ENCODE data around the gene MIDN.

Gene MIDN

GRCh38 chr19:1205114-1206099 lies 43.0 kb upstream of the MIDN start, which contains the start of gene STK11 (continued):
- TF ChIP-seq SP3 (tag by site-specific recombination; IDR thresholded peaks at IDR 0.05): peak; percentile 98
- no peak for TF ChIP-seq ZNF600 (tag by site-specific recombination; IDR thresholded peaks at IDR 0.05)
- peak; percentile 71 for TF ChIP-seq ZXDB (tag by site-specific recombination; IDR thresholded peaks at IDR 0.05)
- no peak for TF ChIP-seq ZNF501 (tag by site-specific recombination; IDR thresholded peaks at IDR 0.05)
- TF ChIP-seq ZNF10 (tag by site-specific recombination; IDR thresholded peaks at IDR 0.05): no peak
- 0 out of 2 replicates have a peak, but pooled peaks have one; percentile 15 for TF ChIP-seq ZBTB21 (tag by site-specific recombination; IDR thresholded peaks at IDR 0.05)
- TF ChIP-seq ZSCAN16 (tag by site-specific recombination; IDR thresholded peaks at IDR 0.05): no peak

DNA sequence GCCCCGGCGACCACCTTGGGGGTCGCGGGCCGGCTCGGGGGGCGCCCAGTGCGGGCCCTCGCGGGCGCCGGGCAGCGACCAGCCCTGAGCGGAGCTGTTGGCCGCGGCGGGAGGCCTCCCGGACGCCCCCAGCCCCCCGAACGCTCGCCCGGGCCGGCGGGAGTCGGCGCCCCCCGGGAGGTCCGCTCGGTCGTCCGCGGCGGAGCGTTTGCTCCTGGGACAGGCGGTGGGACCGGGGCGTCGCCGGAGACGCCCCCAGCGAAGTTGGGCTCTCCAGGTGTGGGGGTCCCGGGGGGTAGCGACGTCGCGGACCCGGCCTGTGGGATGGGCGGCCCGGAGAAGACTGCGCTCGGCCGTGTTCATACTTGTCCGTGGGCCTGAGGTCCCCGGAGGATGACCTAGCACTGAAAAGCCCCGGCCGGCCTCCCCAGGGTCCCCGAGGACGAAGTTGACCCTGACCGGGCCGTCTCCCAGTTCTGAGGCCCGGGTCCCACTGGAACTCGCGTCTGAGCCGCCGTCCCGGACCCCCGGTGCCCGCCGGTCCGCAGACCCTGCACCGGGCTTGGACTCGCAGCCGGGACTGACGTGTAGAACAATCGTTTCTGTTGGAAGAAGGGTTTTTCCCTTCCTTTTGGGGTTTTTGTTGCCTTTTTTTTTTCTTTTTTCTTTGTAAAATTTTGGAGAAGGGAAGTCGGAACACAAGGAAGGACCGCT lies 42.1 kb upstream of the MIDN start:
- CTCF ChIA-PET: interaction anchor here (0.7 kb wide), 1 partner anchor 134 kb away, joined by 3 read pairs; no protein-coding TSS in a partner anchor
- H3K4me1 ChIP-seq (ENCODE audit: control insufficient read depth, insufficient read depth, low read length): peaks cover 7% of the 10 kb centered on the region
- H3K27ac ChIP-seq (ENCODE audit: extremely low read depth, low read depth, low read length): peak overlapping the region; percentile 99
- peak overlapping the region; percentile 53 for H3K4me3 ChIP-seq (ENCODE audit: low read depth, low read length)
- H3K9me3 ChIP-seq (ENCODE audit: control insufficient read depth, insufficient read depth, low read depth, low read length): no peaks in the 10 kb centered on the region
- POLR2A ChIA-PET: interaction anchor here (0.5 kb wide), 1 partner anchor 12 kb away, joined by 3 read pairs; no protein-coding TSS in a partner anchor
- peaks cover 7 to 25% of the 10 kb centered on the region in 2 experiments; a peak in 2 of 3 replicates for H3K36me3 ChIP-seq (ENCODE audit: control insufficient read depth in 2 of 2, insufficient read depth in 1 of 2, low read length in 2 of 2)
- TF ChIP-seq ZNF133 (tag by site-specific recombination; IDR thresholded peaks at IDR 0.05) (no peak), ZNF549 (tag by site-specific recombination; IDR thresholded peaks at IDR 0.05) (no peak), REPIN1 (tag by site-specific recombination; IDR thresholded peaks at IDR 0.05; ENCODE audit: low read depth) (no peak), ZNF596 (tag by site-specific recombination; IDR thresholded peaks at IDR 0.05) (no peak), ZNF48 (tag by site-specific recombination; IDR thresholded peaks at IDR 0.05) (no peak), ZNF391 (tag by site-specific recombination; IDR thresholded peaks at IDR 0.05; ENCODE audit: borderline replicate concordance, low read depth) (no peak), ZNF416 (tag by site-specific recombination; IDR thresholded peaks at IDR 0.05) (no peak), ZNF202 (tag by site-specific recombination; IDR thresholded peaks at IDR 0.05; ENCODE audit: borderline replicate concordance) (no peak), ZNF701 (tag by site-specific recombination; IDR thresholded peaks at IDR 0.05) (no peak), GLI2 (tag by site-specific recombination; IDR thresholded peaks at IDR 0.05; ENCODE audit: borderline replicate concordance, low read depth) (no peak), ZNF624 (tag by site-specific recombination; IDR thresholded peaks at IDR 0.05) (no peak), ZNF561 (tag by site-specific recombination; IDR thresholded peaks at IDR 0.05; ENCODE audit: borderline replicate concordance) (no peak), INSM2 (tag by site-specific recombination; IDR thresholded peaks at IDR 0.05) (no peak), WT1 (tag by site-specific recombination; IDR thresholded peaks at IDR 0.05) (0 out of 2 replicates have a peak, but pooled peaks have one; percentile 18), ZNF335 (tag by site-specific recombination; conservative IDR thresholded peaks at IDR 0.05) (peak; percentile 38; the same call in 1 of the 2 replicates), KLF1 (tag by site-specific recombination; IDR thresholded peaks at IDR 0.05) (no peak), EGR2 (tag by site-specific recombination; IDR thresholded peaks at IDR 0.05; ENCODE audit: low read depth) (no peak), MEIS1 (CRISPR knock-in tag; IDR thresholded peaks at IDR 0.05; ENCODE audit: borderline replicate concordance) (no peak)
- TF ChIP-seq, protein P1, sequence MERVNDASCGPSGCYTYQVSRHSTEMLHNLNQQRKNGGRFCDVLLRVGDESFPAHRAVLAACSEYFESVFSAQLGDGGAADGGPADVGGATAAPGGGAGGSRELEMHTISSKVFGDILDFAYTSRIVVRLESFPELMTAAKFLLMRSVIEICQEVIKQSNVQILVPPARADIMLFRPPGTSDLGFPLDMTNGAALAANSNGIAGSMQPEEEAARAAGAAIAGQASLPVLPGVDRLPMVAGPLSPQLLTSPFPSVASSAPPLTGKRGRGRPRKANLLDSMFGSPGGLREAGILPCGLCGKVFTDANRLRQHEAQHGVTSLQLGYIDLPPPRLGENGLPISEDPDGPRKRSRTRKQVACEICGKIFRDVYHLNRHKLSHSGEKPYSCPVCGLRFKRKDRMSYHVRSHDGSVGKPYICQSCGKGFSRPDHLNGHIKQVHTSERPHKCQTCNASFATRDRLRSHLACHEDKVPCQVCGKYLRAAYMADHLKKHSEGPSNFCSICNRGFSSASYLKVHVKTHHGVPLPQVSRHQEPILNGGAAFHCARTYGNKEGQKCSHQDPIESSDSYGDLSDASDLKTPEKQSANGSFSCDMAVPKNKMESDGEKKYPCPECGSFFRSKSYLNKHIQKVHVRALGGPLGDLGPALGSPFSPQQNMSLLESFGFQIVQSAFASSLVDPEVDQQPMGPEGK (tag by site-specific recombination; IDR thresholded peaks at IDR 0.05): peak; percentile 67
- TF ChIP-seq, protein P2, sequence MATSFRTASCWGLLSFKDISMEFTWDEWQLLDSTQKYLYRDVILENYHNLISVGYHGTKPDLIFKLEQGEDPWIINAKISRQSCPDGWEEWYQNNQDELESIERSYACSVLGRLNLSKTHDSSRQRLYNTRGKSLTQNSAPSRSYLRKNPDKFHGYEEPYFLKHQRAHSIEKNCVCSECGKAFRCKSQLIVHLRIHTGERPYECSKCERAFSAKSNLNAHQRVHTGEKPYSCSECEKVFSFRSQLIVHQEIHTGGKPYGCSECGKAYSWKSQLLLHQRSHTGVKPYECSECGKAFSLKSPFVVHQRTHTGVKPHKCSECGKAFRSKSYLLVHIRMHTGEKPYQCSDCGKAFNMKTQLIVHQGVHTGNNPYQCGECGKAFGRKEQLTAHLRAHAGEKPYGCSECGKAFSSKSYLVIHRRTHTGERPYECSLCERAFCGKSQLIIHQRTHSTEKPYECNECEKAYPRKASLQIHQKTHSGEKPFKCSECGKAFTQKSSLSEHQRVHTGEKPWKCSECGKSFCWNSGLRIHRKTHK (tag by site-specific recombination; IDR thresholded peaks at IDR 0.05): no peak
- TF ChIP-seq, protein P3, sequence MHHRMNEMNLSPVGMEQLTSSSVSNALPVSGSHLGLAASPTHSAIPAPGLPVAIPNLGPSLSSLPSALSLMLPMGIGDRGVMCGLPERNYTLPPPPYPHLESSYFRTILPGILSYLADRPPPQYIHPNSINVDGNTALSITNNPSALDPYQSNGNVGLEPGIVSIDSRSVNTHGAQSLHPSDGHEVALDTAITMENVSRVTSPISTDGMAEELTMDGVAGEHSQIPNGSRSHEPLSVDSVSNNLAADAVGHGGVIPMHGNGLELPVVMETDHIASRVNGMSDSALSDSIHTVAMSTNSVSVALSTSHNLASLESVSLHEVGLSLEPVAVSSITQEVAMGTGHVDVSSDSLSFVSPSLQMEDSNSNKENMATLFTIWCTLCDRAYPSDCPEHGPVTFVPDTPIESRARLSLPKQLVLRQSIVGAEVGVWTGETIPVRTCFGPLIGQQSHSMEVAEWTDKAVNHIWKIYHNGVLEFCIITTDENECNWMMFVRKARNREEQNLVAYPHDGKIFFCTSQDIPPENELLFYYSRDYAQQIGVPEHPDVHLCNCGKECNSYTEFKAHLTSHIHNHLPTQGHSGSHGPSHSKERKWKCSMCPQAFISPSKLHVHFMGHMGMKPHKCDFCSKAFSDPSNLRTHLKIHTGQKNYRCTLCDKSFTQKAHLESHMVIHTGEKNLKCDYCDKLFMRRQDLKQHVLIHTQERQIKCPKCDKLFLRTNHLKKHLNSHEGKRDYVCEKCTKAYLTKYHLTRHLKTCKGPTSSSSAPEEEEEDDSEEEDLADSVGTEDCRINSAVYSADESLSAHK (tag by site-specific recombination; IDR thresholded peaks at IDR 0.05): no peak
